SK-N-SH (cell line): ENCODE results near the gene CAVIN1. TPM values are rescaled to one million over a fixed set of nuclear protein-coding genes. Genes with fewer than 3 reads are reported as not detected.
A peak's percentile ranks its signal among the peaks of the same experiment; 100 is the strongest.

Experiments
- CTCF ChIA-PET: fragments of 300-600, 350-600 bp; formaldehyde crosslinking; extraction: SDS; loops from one replicate; lab custom pipeline; 2021; lab: Yijun Ruan, JAX
- POLR2A ChIA-PET: fragments of 350-600 bp; sonication (Branson Sonifier 250); formaldehyde crosslinking; extraction: SDS; loops from one replicate; lab custom pipeline; 2020; ENCODE audit warnings: antibody characterized with exemption, inconsistent platforms; lab: Yijun Ruan, JAX
- DNase-seq: peaks from one replicate; pipeline ENCODE4 v3.0.0; 2012
- H2AFZ ChIP-seq: fragments of 200-600 bp; sonication (generic); 2 replicates; pipeline ENCODE4 v1.8.1; 2016; ENCODE audit warnings: antibody characterized with exemption, mild to moderate bottlenecking, low read depth
- H3F3A ChIP-seq: fragments of 200-600 bp; sonication (generic); replicated peaks from 2 replicates; pipeline ENCODE3; 2016; ENCODE audit warnings: antibody characterized with exemption, mild to moderate bottlenecking; ENCODE audit not compliant: insufficient read depth
- H3K27ac ChIP-seq, 2 experiments: fragments of 200-500 bp in 1 of 2; fragments of 200-600 bp in 1 of 2; sonication (Bioruptor generic) in 1 of 2; sonication (generic), shearing (Covaris generic) in 1 of 2; 2 replicates each; pipeline versions ENCODE4 v1.5.1 to v1.6.1; 2014 to 2016; ENCODE audit warnings: low read depth in 2 of 2, inconsistent platforms in 1 of 2, low read length in 1 of 2, mild to moderate bottlenecking in 1 of 2, mixed read lengths in 1 of 2
- H3K27me3 ChIP-seq: fragments of 200-600 bp; sonication (generic), shearing (Covaris generic); 2 replicates; pipeline ENCODE4 v1.6.1; 2016; ENCODE audit warnings: mixed run types; ENCODE audit not compliant: insufficient read depth
- H3K36me3 ChIP-seq, 2 experiments: fragments of 200-500 bp in 1 of 2; fragments of 200-600 bp in 1 of 2; sonication (Bioruptor generic) in 1 of 2; sonication (generic) in 1 of 2; replicated peaks in 1 of 2; 2 replicates each; pipeline versions ENCODE3 to v1.5.1; 2014 to 2016; ENCODE audit warnings: low read length in 1 of 2, mild to moderate bottlenecking in 1 of 2; ENCODE audit not compliant: insufficient read depth in 2 of 2, control insufficient read depth in 1 of 2
- H3K4me1 ChIP-seq, 2 experiments: fragments of 200-500 bp in 1 of 2; fragments of 200-600 bp in 1 of 2; sonication (Bioruptor generic) in 1 of 2; sonication (generic), shearing (Covaris generic) in 1 of 2; 2 replicates each; pipeline versions ENCODE4 v1.5.1 to v1.6.1; 2014 to 2016; ENCODE audit warnings: low read depth in 1 of 2, low read length in 1 of 2, mixed run types in 1 of 2; ENCODE audit not compliant: insufficient read depth in 2 of 2, control insufficient read depth in 1 of 2
- H3K4me2 ChIP-seq: fragments of 200-600 bp; sonication (generic), shearing (Covaris generic); 2 replicates; pipeline ENCODE4 v1.6.1; 2017; ENCODE audit warnings: mixed run types
- H3K4me3 ChIP-seq, 2 experiments: fragments of 200-500 bp in 1 of 2; fragments of 200-600 bp in 1 of 2; sonication (Bioruptor generic) in 1 of 2; sonication (generic), shearing (Covaris generic) in 1 of 2; 2 replicates each; pipeline versions ENCODE4 v1.5.1 to v1.8.1; 2014 to 2016; ENCODE audit warnings: low read depth in 2 of 2, inconsistent platforms in 1 of 2, low read length in 1 of 2, mild to moderate bottlenecking in 1 of 2, mixed read lengths in 1 of 2, moderate library complexity in 1 of 2
- H3K79me2 ChIP-seq: fragments of 200-600 bp; sonication (generic); 2 replicates; pipeline ENCODE4 v1.8.1; 2017; ENCODE audit warnings: mild to moderate bottlenecking; ENCODE audit not compliant: insufficient read depth
- H3K9ac ChIP-seq: fragments of 200-600 bp; sonication (generic); 2 replicates; pipeline ENCODE4 v1.6.1; 2017; ENCODE audit warnings: mixed run types
- H3K9me2 ChIP-seq: fragments of 200-600 bp; sonication (generic); 2 replicates; pipeline ENCODE4 v1.6.1; 2017; ENCODE audit warnings: mixed run types
- H3K9me3 ChIP-seq: fragments of 200-600 bp; sonication (generic); 2 replicates; pipeline ENCODE4 v1.6.1; 2017; ENCODE audit warnings: mixed run types, mild to moderate bottlenecking, moderate library complexity
- H4K20me1 ChIP-seq: fragments of 200-600 bp; sonication (generic); 2 replicates; pipeline ENCODE4 v1.6.1; 2017; ENCODE audit warnings: mild to moderate bottlenecking, mixed run types; ENCODE audit not compliant: insufficient read depth
- CHD2 ChIP-seq: fragments of 150-350 bp; IDR thresholded peaks from 2 replicates; pipeline ENCODE4 v1.6.1; 2018; ENCODE audit warnings: low read length; ENCODE audit not compliant: partially characterized antibody
- FOXM1 ChIP-seq: IDR thresholded peaks from 2 replicates; pipeline ENCODE4 v1.4.0; 2012; ENCODE audit warnings: low read depth, mild to moderate bottlenecking
- GABPA ChIP-seq: IDR thresholded peaks from 2 replicates; pipeline ENCODE4 v1.4.0; 2012; ENCODE audit warnings: low read depth, mild to moderate bottlenecking
- NRF1 ChIP-seq: IDR thresholded peaks from 2 replicates; pipeline ENCODE4 v1.6.1; 2012; ENCODE audit warnings: low read depth, mild to moderate bottlenecking, low read length
- POLR2AphosphoS5 ChIP-seq: IDR thresholded peaks from 2 replicates; pipeline ENCODE4 v1.6.1; 2012; ENCODE audit warnings: low read depth, low read length
- SIN3A ChIP-seq: IDR thresholded peaks from 2 replicates; pipeline ENCODE4 v1.6.1; 2012; ENCODE audit warnings: low read depth, mild to moderate bottlenecking, low read length, moderate library complexity, borderline replicate concordance
- SMC3 ChIP-seq: IDR thresholded peaks from 2 replicates; pipeline ENCODE4 v1.6.1; 2012; ENCODE audit warnings: low read depth, low read length, improper control_type of control experiment
- TEAD4 ChIP-seq: IDR thresholded peaks from 2 replicates; pipeline ENCODE4 v1.4.0; 2012; ENCODE audit warnings: mild to moderate bottlenecking, borderline replicate concordance; ENCODE audit not compliant: insufficient read depth
- WGBS: methylation state at CpG from one replicate; pipeline ENCODE4 v1.1.6; 2017; ENCODE audit warnings: low lambda C conversion rate; 5-methylcytosine and 5-hydroxymethylcytosine counted together
- polyA plus RNA-seq, 3 experiments: library from polyadenylated mRNA; depleted of rRNA; stranded (reverse); fragments of >200 nt; gene quantifications; 2 replicates each; pipeline ENCODE4 v1.2.3, GENCODE V29; 2012
- TF ChIP-seq, protein P1 (sequence below): IDR thresholded peaks from 2 replicates; pipeline ENCODE4 v1.4.0; 2012; ENCODE audit warnings: low read depth, borderline replicate concordance
- TF ChIP-seq, protein P2 (sequence below): IDR thresholded peaks from 2 replicates; pipeline ENCODE4 v1.4.0; 2012; ENCODE audit warnings: low read depth
- TF ChIP-seq, protein P3 (sequence below): IDR thresholded peaks from 2 replicates; pipeline ENCODE4; 2012
- TF ChIP-seq, protein P4 (sequence below): fragments of 150-350 bp; IDR thresholded peaks from 2 replicates; pipeline ENCODE4 v1.6.1; 2017; ENCODE audit warnings: antibody characterized with exemption, low read length, low read depth, borderline replicate concordance

Gene CAVIN1
- polyA plus RNA-seq, 1 of the 3 experiments (the other 2 are of a cell fraction), result 290 TPM

DNA sequence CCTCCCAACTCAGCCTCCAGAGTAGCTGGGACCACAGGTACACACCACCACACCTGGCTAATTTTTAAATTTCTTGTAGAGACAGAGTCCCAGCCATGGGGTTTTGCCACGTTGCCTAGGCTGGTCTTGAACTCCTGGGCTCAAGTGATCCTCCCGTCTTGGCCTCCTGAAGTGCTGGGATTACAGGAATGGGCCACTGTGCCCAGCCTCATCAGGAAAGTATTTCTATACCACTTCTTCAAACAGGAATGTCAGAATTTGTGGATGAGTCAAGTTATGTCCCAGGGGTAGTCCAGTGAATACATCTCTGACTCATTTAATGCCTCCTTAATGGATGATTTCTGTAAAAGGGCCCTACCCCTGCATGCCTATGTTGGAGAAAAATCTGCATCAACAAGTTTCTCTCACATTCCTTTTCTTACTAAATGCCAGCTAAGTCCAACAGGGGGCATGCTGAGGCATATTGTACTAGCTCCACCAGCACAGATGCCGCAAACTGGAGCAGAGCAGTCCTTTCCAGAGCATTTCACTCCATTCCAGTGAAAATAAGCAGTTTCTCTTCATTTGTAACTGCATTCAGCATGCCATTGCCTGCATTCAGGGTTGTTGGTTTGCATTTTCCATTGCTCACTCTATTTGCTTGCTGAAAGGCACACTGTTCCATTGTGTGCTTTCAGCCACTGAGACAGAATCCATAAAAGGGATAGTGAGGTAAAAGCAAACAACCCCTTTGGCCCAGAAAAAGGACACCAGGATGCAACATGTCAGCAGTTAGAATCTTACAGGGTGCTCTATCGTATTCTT, 5.3 kb upstream of the CAVIN1 start (continued):
- TF ChIP-seq POLR2AphosphoS5 (peak; percentile 63; the same call in 1 of the 2 replicates), TEAD4 (peak; percentile 88; the same call in 1 of the 2 replicates), GABPA (no peak)
- TF ChIP-seq, protein P1, sequence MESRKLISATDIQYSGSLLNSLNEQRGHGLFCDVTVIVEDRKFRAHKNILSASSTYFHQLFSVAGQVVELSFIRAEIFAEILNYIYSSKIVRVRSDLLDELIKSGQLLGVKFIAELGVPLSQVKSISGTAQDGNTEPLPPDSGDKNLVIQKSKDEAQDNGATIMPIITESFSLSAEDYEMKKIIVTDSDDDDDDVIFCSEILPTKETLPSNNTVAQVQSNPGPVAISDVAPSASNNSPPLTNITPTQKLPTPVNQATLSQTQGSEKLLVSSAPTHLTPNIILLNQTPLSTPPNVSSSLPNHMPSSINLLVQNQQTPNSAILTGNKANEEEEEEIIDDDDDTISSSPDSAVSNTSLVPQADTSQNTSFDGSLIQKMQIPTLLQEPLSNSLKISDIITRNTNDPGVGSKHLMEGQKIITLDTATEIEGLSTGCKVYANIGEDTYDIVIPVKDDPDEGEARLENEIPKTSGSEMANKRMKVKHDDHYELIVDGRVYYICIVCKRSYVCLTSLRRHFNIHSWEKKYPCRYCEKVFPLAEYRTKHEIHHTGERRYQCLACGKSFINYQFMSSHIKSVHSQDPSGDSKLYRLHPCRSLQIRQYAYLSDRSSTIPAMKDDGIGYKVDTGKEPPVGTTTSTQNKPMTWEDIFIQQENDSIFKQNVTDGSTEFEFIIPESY, result peak; percentile 57; the same call in 1 of the 2 replicates
- TF ChIP-seq, protein P2, sequence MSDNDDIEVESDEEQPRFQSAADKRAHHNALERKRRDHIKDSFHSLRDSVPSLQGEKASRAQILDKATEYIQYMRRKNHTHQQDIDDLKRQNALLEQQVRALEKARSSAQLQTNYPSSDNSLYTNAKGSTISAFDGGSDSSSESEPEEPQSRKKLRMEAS, result peak; percentile 83; the same call in 1 of the 2 replicates
- TF ChIP-seq, protein P3, sequence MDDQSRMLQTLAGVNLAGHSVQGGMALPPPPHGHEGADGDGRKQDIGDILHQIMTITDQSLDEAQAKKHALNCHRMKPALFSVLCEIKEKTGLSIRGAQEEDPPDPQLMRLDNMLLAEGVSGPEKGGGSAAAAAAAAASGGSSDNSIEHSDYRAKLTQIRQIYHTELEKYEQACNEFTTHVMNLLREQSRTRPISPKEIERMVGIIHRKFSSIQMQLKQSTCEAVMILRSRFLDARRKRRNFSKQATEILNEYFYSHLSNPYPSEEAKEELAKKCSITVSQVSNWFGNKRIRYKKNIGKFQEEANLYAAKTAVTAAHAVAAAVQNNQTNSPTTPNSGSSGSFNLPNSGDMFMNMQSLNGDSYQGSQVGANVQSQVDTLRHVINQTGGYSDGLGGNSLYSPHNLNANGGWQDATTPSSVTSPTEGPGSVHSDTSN, result peak; percentile 79
- TF ChIP-seq, all 33 proteins: peak for 16

DNA sequence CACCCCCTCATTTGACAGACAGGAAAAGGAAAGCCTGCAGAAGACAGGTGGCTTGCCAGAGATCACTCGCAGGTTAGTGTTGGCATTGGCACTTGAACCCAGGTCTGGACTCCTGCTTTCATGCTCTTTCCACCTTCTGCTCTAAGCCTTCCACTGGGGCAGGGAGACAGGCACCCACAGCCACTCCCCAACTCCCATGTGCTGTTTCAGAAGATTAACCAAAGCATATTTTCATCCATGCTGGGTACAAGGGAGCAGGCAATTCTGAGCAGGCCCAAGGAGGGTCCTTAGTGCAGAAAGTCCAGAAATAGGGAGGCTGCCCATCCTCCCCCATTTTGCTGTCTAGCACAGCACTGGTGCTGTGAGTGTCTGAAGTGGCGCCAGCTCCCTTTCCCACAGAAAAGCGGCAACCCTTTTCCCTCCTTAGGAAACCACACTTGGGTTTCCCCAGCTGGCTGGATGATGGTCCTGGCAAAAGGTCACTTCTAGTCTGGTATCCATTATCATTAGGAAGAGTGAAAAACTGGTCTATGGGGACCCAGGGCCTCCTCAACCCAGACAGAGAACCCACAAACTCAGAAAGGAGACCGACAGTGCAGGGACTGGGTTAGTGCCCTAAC, 2.0 kb upstream of the CAVIN1 start:
- H3F3A ChIP-seq, result peaks cover 41% of the 10 kb centered on the region
- no peak for DNase-seq
- CTCF ChIA-PET, result interaction anchor here (1.3 to 3.1 kb wide), 4 partner anchors 19 to 251 kb away, joined by 3 to 13 read pairs (median 5); no protein-coding TSS in a partner anchor
- no peak overlapping the region for H2AFZ ChIP-seq
- H3K9me2 ChIP-seq, result no peaks in the 10 kb centered on the region
- H4K20me1 ChIP-seq, result peaks cover 20% of the 10 kb centered on the region
- H3K79me2 ChIP-seq, result peaks cover 40% of the 10 kb centered on the region
- no peaks in the 10 kb centered on the region for H3K27me3 ChIP-seq
- 83% methylated on average over 4 of the region's 4 CpGs for WGBS
- peak overlapping the region in 1 of 2 experiments; percentile 31; a peak in 2 of 4 replicates for H3K27ac ChIP-seq
- peaks cover 4% of the 10 kb centered on the region in 2 experiments; a peak in 2 of 4 replicates for H3K4me1 ChIP-seq
- H3K36me3 ChIP-seq, result peaks cover 0 to 12% of the 10 kb centered on the region in 2 experiments
- no peak overlapping the region for H3K9ac ChIP-seq
- no peaks in the 10 kb centered on the region for H3K9me3 ChIP-seq
- TF ChIP-seq POLR2AphosphoS5, result no peak
- H3K4me2 ChIP-seq, result peak overlapping the region; percentile 29
- no peak overlapping the region for H3K4me3 ChIP-seq
- POLR2A ChIA-PET, result no interaction called here

DNA sequence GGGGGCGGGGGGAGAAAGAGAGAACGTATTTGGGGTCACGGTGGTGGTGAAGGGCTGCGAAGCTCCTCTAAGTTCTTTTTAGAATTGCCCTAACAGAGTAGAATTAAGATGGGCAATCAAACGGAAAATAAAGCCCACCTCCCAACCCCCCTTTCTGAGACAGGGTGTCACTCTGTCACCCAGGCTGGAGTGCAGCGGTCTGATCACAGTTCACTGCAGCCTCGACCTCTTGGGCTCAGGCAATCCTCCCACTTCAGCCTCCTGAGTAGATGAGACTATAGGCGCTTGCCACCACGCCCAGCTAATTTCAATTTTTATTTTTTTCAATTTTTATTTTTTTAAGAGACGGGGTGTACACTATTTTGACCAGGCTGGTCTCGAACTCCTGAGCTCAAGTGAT, 710 bp upstream of the CAVIN1 start:
- H3K79me2 ChIP-seq, result peaks cover 53% of the 10 kb centered on the region
- WGBS, result 78% methylated on average over 11 of the region's 11 CpGs
- no peaks in the 10 kb centered on the region for H3K27me3 ChIP-seq
- peaks cover 4 to 10% of the 10 kb centered on the region in 2 experiments; a peak in 2 of 4 replicates for H3K4me1 ChIP-seq
- ChIA-PET POLR2A (no interaction called here), CTCF (interaction anchor here (0.7 to 3.1 kb wide), 14 partner anchors 12 to 1520 kb away, joined by 3 to 15 read pairs (median 4); no protein-coding TSS in a partner anchor)
- H3K4me2 ChIP-seq, result peak overlapping the region; percentile 78
- peaks cover 0 to 16% of the 10 kb centered on the region in 2 experiments for H3K36me3 ChIP-seq
- no peaks in the 10 kb centered on the region for H3K9me3 ChIP-seq
- peak overlapping the region; percentile 70 to 94; a peak in 3 of 4 replicates for H3K27ac ChIP-seq
- DNase-seq, result no peak
- peak overlapping the region; percentile 100 for H3K9ac ChIP-seq
- peak overlapping the region; percentile 83; the same call in 1 of the 2 replicates for H2AFZ ChIP-seq
- peak overlapping the region; percentile 53 to 66; a peak in 2 of 4 replicates for H3K4me3 ChIP-seq
- H3F3A ChIP-seq, result peaks cover 47% of the 10 kb centered on the region
- H4K20me1 ChIP-seq, result peaks cover 34% of the 10 kb centered on the region
- H3K9me2 ChIP-seq, result no peaks in the 10 kb centered on the region
- TF ChIP-seq SIN3A (no peak), SMC3 (no peak), TEAD4 (no peak), CHD2 (no peak), NRF1 (no peak), FOXM1 (no peak)
- TF ChIP-seq, protein P3, result no peak
- TF ChIP-seq, protein P1, result no peak
- TF ChIP-seq, protein P4, sequence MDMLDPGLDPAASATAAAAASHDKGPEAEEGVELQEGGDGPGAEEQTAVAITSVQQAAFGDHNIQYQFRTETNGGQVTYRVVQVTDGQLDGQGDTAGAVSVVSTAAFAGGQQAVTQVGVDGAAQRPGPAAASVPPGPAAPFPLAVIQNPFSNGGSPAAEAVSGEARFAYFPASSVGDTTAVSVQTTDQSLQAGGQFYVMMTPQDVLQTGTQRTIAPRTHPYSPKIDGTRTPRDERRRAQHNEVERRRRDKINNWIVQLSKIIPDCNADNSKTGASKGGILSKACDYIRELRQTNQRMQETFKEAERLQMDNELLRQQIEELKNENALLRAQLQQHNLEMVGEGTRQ, result no peak
